ENCODE data around the gene HHIPL1. TPM values are rescaled to one million over a fixed set of nuclear protein-coding genes. Genes with fewer than 3 reads are reported as not detected.

HHIPL1 gene
- total RNA-seq, 4 donors from 2014 or later: 2.7 to 9.6 (median 3.7) TPM

GRCh38 chr14:99728981-99729451, 84.1 kb downstream of the HHIPL1 start:
- no peak overlapping the region for H3K4me3 ChIP-seq
- 62 to 83% methylated on average over 2 to 3 of the region's 4 CpGs for WGBS, 2 donors (ENCODE audit: low coverage in 1 of 2)
- no peaks in the 10 kb centered on the region for H3K27me3 ChIP-seq
- no peaks in the 10 kb centered on the region for H3K36me3 ChIP-seq
- no peak for TF ChIP-seq POLR2A (IDR thresholded peaks at IDR 0.05)
- no peak for TF ChIP-seq EP300 (IDR thresholded peaks at IDR 0.05)
- ATAC-seq: no peak
- peaks cover 0 to 45% (median 22%) of the 10 kb centered on the region in 3 donors for H3K4me1 ChIP-seq
- no peak overlapping the region for H3K27ac ChIP-seq
- no peaks in the 10 kb centered on the region for H3K9me3 ChIP-seq

Other genes with a start within 250 kb of the HHIPL1 start
- gene SETD3, start 164.3 kb upstream of the HHIPL1 start, total RNA-seq: 100 to 1,000 TPM; 127 to 184 (median 162) TPM
- gene CCNK, start 163.7 kb upstream of the HHIPL1 start, total RNA-seq: 10 to 100 TPM; 17.1 to 26.8 (median 20.7) TPM
- gene CCDC85C, start 40.9 kb upstream of the HHIPL1 start, total RNA-seq: 10 to 100 TPM; 14.0 to 58.2 (median 25.0) TPM
- 1 to 10 TPM in 1 of 4 donors, under 1 TPM in 2, not detected in 1; 0.78 to 1.4 (median 0.94) TPM for gene CYP46A1, start 39.2 kb downstream of the HHIPL1 start, total RNA-seq
- gene EML1, start 148.3 kb downstream of the HHIPL1 start, total RNA-seq: 100 to 1,000 TPM; 121 to 206 (median 136) TPM